ENCODE data around the gene CDH20.

DNA sequence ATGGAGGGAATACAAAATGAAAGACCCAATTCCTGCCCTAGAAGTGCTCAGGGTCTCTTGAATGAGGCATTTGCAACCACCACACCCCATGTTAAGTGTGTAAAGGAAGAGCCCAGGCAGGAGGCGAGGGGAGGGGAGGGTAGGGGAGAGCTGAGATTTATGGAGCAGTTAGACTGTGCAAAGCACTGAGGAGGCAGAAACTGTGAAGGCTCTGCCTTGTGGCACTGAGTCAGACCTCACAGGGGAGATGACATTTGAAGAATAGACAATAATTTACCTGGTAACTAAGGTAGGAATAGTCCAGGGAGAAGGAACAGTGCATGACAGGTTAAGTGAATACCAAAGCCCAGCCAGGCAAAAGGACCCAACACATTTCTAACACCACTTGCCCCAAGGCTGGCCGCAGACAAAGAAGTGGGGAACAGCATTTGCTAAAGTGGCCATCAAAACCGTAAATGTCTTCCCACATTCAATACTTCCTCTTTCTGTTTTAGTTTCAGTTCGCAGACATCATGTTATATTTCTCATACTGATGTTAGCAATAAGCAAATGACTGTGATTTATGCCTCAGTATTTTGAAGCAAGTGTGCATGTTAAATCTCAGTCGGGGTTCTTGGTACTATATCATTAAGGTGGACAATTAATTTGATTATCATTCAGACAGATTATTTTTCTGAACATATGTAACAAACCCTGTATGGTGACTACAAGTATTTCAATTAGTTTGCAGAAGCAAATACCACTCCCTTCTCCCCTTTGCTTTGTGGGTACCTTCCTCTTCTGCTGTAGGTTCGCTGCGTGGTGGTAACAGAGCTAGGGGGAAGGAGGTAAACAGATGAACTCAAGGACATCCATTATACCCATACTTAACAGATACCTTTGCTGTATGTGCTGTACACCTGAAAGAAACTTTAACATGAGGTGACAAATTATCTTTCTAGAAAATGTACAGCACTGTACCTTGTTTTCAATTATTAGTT, 27.5 kb downstream of the CDH20 start:
- TF ChIP-seq, protein P1, sequence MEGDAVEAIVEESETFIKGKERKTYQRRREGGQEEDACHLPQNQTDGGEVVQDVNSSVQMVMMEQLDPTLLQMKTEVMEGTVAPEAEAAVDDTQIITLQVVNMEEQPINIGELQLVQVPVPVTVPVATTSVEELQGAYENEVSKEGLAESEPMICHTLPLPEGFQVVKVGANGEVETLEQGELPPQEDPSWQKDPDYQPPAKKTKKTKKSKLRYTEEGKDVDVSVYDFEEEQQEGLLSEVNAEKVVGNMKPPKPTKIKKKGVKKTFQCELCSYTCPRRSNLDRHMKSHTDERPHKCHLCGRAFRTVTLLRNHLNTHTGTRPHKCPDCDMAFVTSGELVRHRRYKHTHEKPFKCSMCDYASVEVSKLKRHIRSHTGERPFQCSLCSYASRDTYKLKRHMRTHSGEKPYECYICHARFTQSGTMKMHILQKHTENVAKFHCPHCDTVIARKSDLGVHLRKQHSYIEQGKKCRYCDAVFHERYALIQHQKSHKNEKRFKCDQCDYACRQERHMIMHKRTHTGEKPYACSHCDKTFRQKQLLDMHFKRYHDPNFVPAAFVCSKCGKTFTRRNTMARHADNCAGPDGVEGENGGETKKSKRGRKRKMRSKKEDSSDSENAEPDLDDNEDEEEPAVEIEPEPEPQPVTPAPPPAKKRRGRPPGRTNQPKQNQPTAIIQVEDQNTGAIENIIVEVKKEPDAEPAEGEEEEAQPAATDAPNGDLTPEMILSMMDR (IDR thresholded peaks at IDR 0.05; ENCODE audit: low read depth, low read length, poor library complexity, severe bottlenecking), result no peak
- no peak for TF ChIP-seq EZH2phosphoT487 (IDR thresholded peaks at IDR 0.05; ENCODE audit: borderline replicate concordance, low read length)

Measured in DOHH2 (cell line).